HepG2 (cell line): Measurements from ENCODE around the gene EXO1. TPM values are rescaled to one million over a fixed set of nuclear protein-coding genes. Genes with fewer than 3 reads are reported as not detected.

Source experiments
- ATAC-seq: fragments of 200-7000 bp; cut with Tn5 transposase; 3 replicates; pipeline ENCODE4 v1.9.1; 2020; ENCODE audit warnings: mild to moderate bottlenecking, moderate library complexity
- BruUV-seq: library from RNA; stranded (reverse); fragments of 400-500 nt; replicated peaks from 2 replicates; lab custom pipeline; 2021; lab: Mats Ljungman, UMichigan
- CTCF ChIA-PET: fragments of 300-600 bp; formaldehyde crosslinking; extraction: SDS; loops from one replicate; lab custom pipeline; 2021; ENCODE audit warnings: low total read pairs, inconsistent platforms, low intra/inter-chr PET ratio; lab: Yijun Ruan, JAX
- POLR2A ChIA-PET: fragments of 350-600 bp; sonication (Branson Sonifier 250); formaldehyde crosslinking; loops from one replicate; lab custom pipeline; 2020; ENCODE audit warnings: antibody characterized with exemption, inconsistent platforms; lab: Yijun Ruan, JAX
- DNase-seq: peaks from one replicate; pipeline ENCODE4 v3.0.0-alpha.2; 2015; ENCODE audit warnings: low spot score
- FAIRE-seq: peaks from 3 replicates; lab custom pipeline; 2011; peaks lifted over from hg19 to GRCh38; lab: Jason Lieb, UNC
- H2AFZ ChIP-seq: one replicate; pipeline ENCODE4 v1.6.1; 2011; ENCODE audit warnings: low read length, inconsistent platforms
- H3K27ac ChIP-seq: fragments of 300-600 bp; 3 replicates; pipeline ENCODE4 v1.8.0; 2011; ENCODE audit warnings: mixed run types, mild to moderate bottlenecking, mixed read lengths, low read length, inconsistent platforms; ENCODE audit not compliant: insufficient read depth; ENCODE audit errors: extremely low read length
- H3K27me3 ChIP-seq, 2 experiments: fragments of 200-600 bp in 1 of 2; 2 replicates in 1 of 2; 3 replicates in 1 of 2; pipeline versions ENCODE4 v1.6.0 to v1.8.0; 2011; ENCODE audit warnings: low read length in 2 of 2, mild to moderate bottlenecking in 2 of 2, moderate library complexity in 2 of 2, inconsistent platforms in 1 of 2; ENCODE audit not compliant: insufficient read depth in 2 of 2, control insufficient read depth in 1 of 2
- H3K36me3 ChIP-seq, 2 experiments: fragments of 200-600 bp in 1 of 2; replicated peaks in 1 of 2; 2 replicates in 1 of 2; 3 replicates in 1 of 2; pipeline versions ENCODE4 v1.5.1 to v1.8.0; 2011; ENCODE audit warnings: low read length in 2 of 2, inconsistent platforms in 1 of 2; ENCODE audit not compliant: insufficient read depth in 2 of 2, control insufficient read depth in 1 of 2
- H3K4me1 ChIP-seq: 2 replicates; pipeline ENCODE4 v1.5.1; 2012; ENCODE audit warnings: low read length, inconsistent platforms; ENCODE audit not compliant: insufficient read depth
- H3K4me2 ChIP-seq: 2 replicates; pipeline ENCODE4 v1.6.0; 2011; ENCODE audit warnings: low read depth, low read length, inconsistent platforms
- H3K4me3 ChIP-seq, 3 experiments: fragments of 200-600 bp in 1 of 3; sonication (generic), shearing (Covaris generic) in 1 of 3; replicated peaks in 1 of 3; 2 replicates each; pipeline ENCODE4 v1.5.1; 2011 to 2016; ENCODE audit warnings: low read length in 3 of 3, inconsistent platforms in 2 of 3, low read depth in 2 of 3, mild to moderate bottlenecking in 2 of 3, control low read depth in 1 of 3, mixed read lengths in 1 of 3; ENCODE audit not compliant: insufficient read depth in 1 of 3
- H3K79me2 ChIP-seq: one replicate; pipeline ENCODE4 v1.6.1; 2011; ENCODE audit warnings: low read length, inconsistent platforms; ENCODE audit not compliant: insufficient read depth
- H3K9ac ChIP-seq: 2 replicates; pipeline ENCODE4 v1.6.0; 2011; ENCODE audit warnings: mild to moderate bottlenecking, low read depth, low read length, inconsistent platforms; ENCODE audit not compliant: insufficient read depth
- H3K9me3 ChIP-seq: 2 replicates; pipeline ENCODE4 v1.5.1; 2012; ENCODE audit warnings: mild to moderate bottlenecking, low read length
- H4K20me1 ChIP-seq: 2 replicates; pipeline ENCODE4 v1.6.0; 2011; ENCODE audit warnings: inconsistent platforms, mild to moderate bottlenecking, low read length, moderate library complexity; ENCODE audit not compliant: insufficient read depth
- BCL6 ChIP-seq: IDR thresholded peaks from 2 replicates; pipeline ENCODE4 v1.6.1; 2016; ENCODE audit warnings: missing genetic modification reagents, missing compliant biosample characterization
- CCDC6 ChIP-seq: sonication (generic); formaldehyde crosslinking; IDR thresholded peaks from 2 replicates; pipeline ENCODE4 v1.8.1; 2022; ENCODE audit warnings: mild to moderate bottlenecking, missing genetic modification reagents, moderate library complexity
- CEBPB ChIP-seq: IDR thresholded peaks from 2 replicates; pipeline ENCODE4 v1.6.1; 2011; ENCODE audit warnings: low read depth, low read length, improper control_type of control experiment, borderline replicate concordance
- CEBPG ChIP-seq: IDR thresholded peaks from 2 replicates; pipeline ENCODE4 v1.6.1; 2016
- CENPT ChIP-seq: sonication (generic); formaldehyde crosslinking; IDR thresholded peaks from 2 replicates; pipeline ENCODE4 v1.8.0; 2022; ENCODE audit warnings: low read depth, mild to moderate bottlenecking, moderate library complexity, missing genetic modification reagents
- CTCF ChIP-seq: sonication (generic); formaldehyde crosslinking; IDR thresholded peaks from 2 replicates; pipeline ENCODE4 v1.5.0; 2020; ENCODE audit warnings: mild to moderate bottlenecking, missing genetic modification reagents, moderate library complexity
- HNF4A ChIP-seq: sonication (generic); formaldehyde crosslinking; IDR thresholded peaks from 2 replicates; pipeline ENCODE4 v1.4.0; 2020; ENCODE audit warnings: missing genetic modification reagents
- KLF11 ChIP-seq: IDR thresholded peaks from 2 replicates; pipeline ENCODE4 v1.6.1; 2016; ENCODE audit warnings: missing compliant biosample characterization
- MEF2D ChIP-seq: sonication (generic); formaldehyde crosslinking; IDR thresholded peaks from 2 replicates; pipeline ENCODE4 v1.5.1; 2020; ENCODE audit warnings: mild to moderate bottlenecking, missing genetic modification reagents
- MLLT10 ChIP-seq: sonication (generic); formaldehyde crosslinking; IDR thresholded peaks from 2 replicates; pipeline ENCODE4 v1.4.0; 2020; ENCODE audit warnings: missing genetic modification reagents
- RERE ChIP-seq: IDR thresholded peaks from 2 replicates; pipeline ENCODE4 v1.6.1; 2016; ENCODE audit warnings: low read depth, missing genetic modification reagents, missing compliant biosample characterization
- SRF ChIP-seq: IDR thresholded peaks from 2 replicates; pipeline ENCODE4 v1.6.1; 2011; ENCODE audit warnings: mild to moderate bottlenecking, low read depth, low read length, moderate library complexity
- ZNF12 ChIP-seq: sonication (generic); formaldehyde crosslinking; IDR thresholded peaks from 2 replicates; pipeline ENCODE4 v1.5.0; 2020; ENCODE audit warnings: missing genetic modification reagents
- ZNF207 ChIP-seq: fragments of 450-650 bp; IDR thresholded peaks from 2 replicates; pipeline ENCODE4 v1.6.1; 2016; ENCODE audit warnings: antibody characterized with exemption, borderline replicate concordance
- ZNF362 ChIP-seq: sonication (generic); formaldehyde crosslinking; IDR thresholded peaks from 2 replicates; pipeline ENCODE4 v1.4.0; 2020; ENCODE audit warnings: missing genetic modification reagents, mild to moderate bottlenecking, borderline replicate concordance
- ZNF607 ChIP-seq: sonication (generic); formaldehyde crosslinking; IDR thresholded peaks from 2 replicates; pipeline ENCODE4 v1.5.1; 2020; ENCODE audit warnings: missing genetic modification reagents, mild to moderate bottlenecking, borderline replicate concordance
- ZSCAN5A ChIP-seq: sonication (generic); formaldehyde crosslinking; IDR thresholded peaks from 2 replicates; pipeline ENCODE4 v1.8.0; 2022; ENCODE audit warnings: mild to moderate bottlenecking, missing genetic modification reagents, borderline replicate concordance
- WGBS: methylation state at CpG from one replicate; pipeline ENCODE4 v1.1.6; 2017; ENCODE audit warnings: low lambda C conversion rate; 5-methylcytosine and 5-hydroxymethylcytosine counted together
- in situ Hi-C: cut with HindIII; loops from 2 replicates; pipeline ENCODE4 v1.10.0; 2017; ENCODE audit warnings: low pct_unique_long_range_greater_than_20kb; ENCODE audit not compliant: extremely low pct_ligation_motif_present
- intact Hi-C: fragments of 100-400 bp; cut with micrococcal nuclease; formaldehyde crosslinking; loops from one replicate; pipeline ENCODE4 v1.10.0; 2022; ENCODE audit not compliant: unreplicated experiment
- polyA plus RNA-seq, 8 experiments: library from polyadenylated mRNA; depleted of rRNA in 3 of 8; stranded (reverse) in 7 of 8; unstranded in 1 of 8; fragments of >200 nt; fragmentation: Illumina TruSeq in 4 of 8; extraction: Trizol in 4 of 8; gene quantifications; 2 replicates each; pipeline versions ENCODE4 v1.2.1 to v1.2.3, GENCODE V29; 2011 to 2016; ENCODE audit warnings: low read depth in 4 of 8, missing spikeins in 1 of 8, mixed read lengths in 1 of 8; ENCODE audit not compliant: insufficient read depth in 1 of 8
- total RNA-seq, 5 experiments: library from RNA; depleted of rRNA; stranded (reverse); fragments of >200 nt; fragmentation: Illumina TruSeq; extraction: Trizol; gene quantifications; 2 replicates each; pipeline ENCODE4 v1.2.3, GENCODE V29; 2016; ENCODE audit warnings: low read depth in 1 of 5

EXO1 gene
- total and polyA plus RNA-seq, 2 of the 13 experiments (the other 11 are each of a cell fraction or from before 2014, with no cell fraction given), result 3.2 to 26.1 TPM

- CTCF ChIA-PET, result no interaction called here
- BruUV-seq, result no TSS peak
- no peaks in the 10 kb centered on the region for H3K36me3 ChIP-seq
- intact Hi-C loops (no loop called here), in situ Hi-C loops (no loop called here)
- no peaks in the 10 kb centered on the region for H4K20me1 ChIP-seq
- no peak overlapping the region for H3K4me2 ChIP-seq
- H3K27me3 ChIP-seq, result no peaks in the 10 kb centered on the region; a peak in 1 of 5 replicates
- H2AFZ ChIP-seq, result no peak overlapping the region
- no peaks in the 10 kb centered on the region for H3K9me3 ChIP-seq
- WGBS, result 34% methylated on average over 6 of the region's 6 CpGs
- no peak for DNase-seq
- H3K79me2 ChIP-seq, result no peaks in the 10 kb centered on the region
- H3K4me3 ChIP-seq, result no peak overlapping the region
- POLR2A ChIA-PET, result no interaction called here
- no peak for FAIRE-seq
- peak; percentile 63 for ATAC-seq
- peaks cover 14% of the 10 kb centered on the region; the same call in 1 of the 2 replicates for H3K4me1 ChIP-seq
- no peak overlapping the region for H3K9ac ChIP-seq
- H3K27ac ChIP-seq, result no peak overlapping the region
- TF ChIP-seq ZNF12 (CRISPR knock-in tag), result peak; percentile 96
- TF ChIP-seq HNF4A (CRISPR knock-in tag), result 0 out of 2 replicates have a peak, but pooled peaks have one; percentile 39
- no peak for TF ChIP-seq MEF2D
- TF ChIP-seq CTCF, result no peak
- no peak for TF ChIP-seq CCDC6
- TF ChIP-seq CEBPG (CRISPR knock-in tag), result peak; percentile 33; the same call in 1 of the 2 replicates
- TF ChIP-seq ZSCAN5A (CRISPR knock-in tag), result no peak
- TF ChIP-seq ZNF607 (CRISPR knock-in tag), result no peak
- no peak for TF ChIP-seq ZNF362 (CRISPR knock-in tag)
- TF ChIP-seq MLLT10 (CRISPR knock-in tag), result no peak
- TF ChIP-seq ZNF207, result no peak
- no peak for TF ChIP-seq RERE (CRISPR knock-in tag)
- TF ChIP-seq KLF11 (CRISPR knock-in tag), result no peak
- no peak for TF ChIP-seq SRF
- no peak for TF ChIP-seq CENPT
- peak; percentile 62; the same call in 1 of the 2 replicates for TF ChIP-seq CEBPB
- TF ChIP-seq BCL6 (CRISPR knock-in tag), result peak; percentile 74
These were observed 7.8 kb upstream of the EXO1 start for GRCh38 chr1:241840164-241840563.
